K562 (cell line): ENCODE measurements around the gene SYMPK. TPM values are rescaled to one million over a fixed set of nuclear protein-coding genes. Genes with fewer than 3 reads are reported as not detected.

Source experiments
- CXXC5 ChIP-seq: fragments of 250-450 bp; sonication (Bioruptor Pico); IDR thresholded peaks from 2 replicates; pipeline ENCODE4 v1.8.0; 2022; ENCODE audit warnings: inconsistent platforms, mild to moderate bottlenecking, moderate library complexity
- GTF2A2 ChIP-seq: IDR thresholded peaks from 2 replicates; pipeline ENCODE4 v1.6.1; 2016; ENCODE audit warnings: mild to moderate bottlenecking, missing genetic modification characterization, missing compliant biosample characterization
- HBP1 ChIP-seq: fragments of 450-650 bp; formaldehyde crosslinking; IDR thresholded peaks from 2 replicates; pipeline ENCODE4 v1.4.0; 2022; ENCODE audit warnings: missing genetic modification characterization
- HNRNPUL1 ChIP-seq: fragments of 200-400 bp; formaldehyde crosslinking; IDR thresholded peaks from 2 replicates; pipeline ENCODE4 v1.6.1; 2017; ENCODE audit warnings: low read length
- MAFK ChIP-seq: IDR thresholded peaks from 2 replicates; pipeline ENCODE4 v1.6.1; 2011; ENCODE audit warnings: low read length, improper control_type of control experiment
- MEIS2 ChIP-seq: fragments of 450-650 bp; IDR thresholded peaks from 2 replicates; pipeline ENCODE4 v1.6.1; 2014; ENCODE audit warnings: mild to moderate bottlenecking; ENCODE audit not compliant: partially characterized antibody
- PCBP1 ChIP-seq: fragments of 200-400 bp; formaldehyde crosslinking; IDR thresholded peaks from 2 replicates; pipeline ENCODE4 v1.6.1; 2018; ENCODE audit warnings: mild to moderate bottlenecking, low read depth, low read length; ENCODE audit not compliant: poor library complexity, severe bottlenecking
- PML ChIP-seq: IDR thresholded peaks from 2 replicates; pipeline ENCODE4 v1.6.1; 2012; ENCODE audit warnings: low read length, inconsistent platforms
- POLR2AphosphoS5 ChIP-seq: IDR thresholded peaks from 2 replicates; pipeline ENCODE4 v1.6.1; 2011; ENCODE audit warnings: mild to moderate bottlenecking, low read depth, low read length, moderate library complexity; ENCODE audit not compliant: control insufficient read depth, insufficient read depth
- SIN3B ChIP-seq: fragments of 450-650 bp; IDR thresholded peaks from 2 replicates; pipeline ENCODE4 v1.6.1; 2017; ENCODE audit warnings: low read depth, mild to moderate bottlenecking, moderate library complexity
- SP1 ChIP-seq: sonication (generic); formaldehyde crosslinking; IDR thresholded peaks from 2 replicates; pipeline ENCODE4 v1.8.1; 2022; ENCODE audit warnings: mild to moderate bottlenecking, missing genetic modification reagents
- TARDBP ChIP-seq: fragments of 450-650 bp; IDR thresholded peaks from 2 replicates; pipeline ENCODE4 v1.6.1; 2016
- ZBTB40 ChIP-seq, 2 experiments: fragments of 450-650 bp in 1 of 2; sonication (generic) in 1 of 2; formaldehyde crosslinking in 1 of 2; IDR thresholded peaks; 2 replicates each; pipeline versions ENCODE4 v1.7.1 to v1.9.0; 2016 to 2022; ENCODE audit warnings: inconsistent platforms in 1 of 2, mild to moderate bottlenecking in 1 of 2, missing genetic modification reagents in 1 of 2
- ZNF217 ChIP-seq: sonication (generic); formaldehyde crosslinking; IDR thresholded peaks from 2 replicates; pipeline ENCODE4 v1.8.0; 2022; ENCODE audit warnings: mild to moderate bottlenecking, missing genetic modification reagents
- ZNF583 ChIP-seq: fragments of 250-450 bp; sonication (Bioruptor Pico); IDR thresholded peaks from 2 replicates; pipeline ENCODE4 v1.4.0; 2020
- ZNF639 ChIP-seq, 2 experiments: fragments of 200-800 bp in 1 of 2; sonication (Bioruptor generic) in 1 of 2; sonication (generic) in 1 of 2; formaldehyde crosslinking in 1 of 2; IDR thresholded peaks in 1 of 2; conservative IDR thresholded peaks in 1 of 2; 2 replicates each; pipeline versions ENCODE4 v1.5.0 to v1.6.1; 2016 to 2020; ENCODE audit warnings: missing compliant biosample characterization in 1 of 2, missing genetic modification characterization in 1 of 2, missing genetic modification reagents in 1 of 2
- polyA plus RNA-seq, 8 experiments: library from polyadenylated mRNA; depleted of rRNA in 4 of 8; stranded (reverse) in 5 of 8; unstranded in 3 of 8; fragments of >200 nt; fragmentation: Nextera tagmentation in 2 of 8; fragmentation: Illumina TruSeq in 1 of 8; extraction: Ambion mirVana in 2 of 8; extraction: Trizol in 1 of 8; gene quantifications; 2 replicates each; pipeline versions ENCODE4 v1.2.1 to v1.2.3, GENCODE V29; 2011 to 2014; ENCODE audit warnings: inconsistent platforms in 1 of 8, missing spikeins in 1 of 8
- total RNA-seq, 7 experiments: library from RNA; depleted of rRNA in 6 of 7; stranded (reverse); fragments of >200 nt in 6 of 7; fragmentation: Illumina TruSeq in 2 of 7; extraction: Trizol in 2 of 7; gene quantifications; 2 replicates each; pipeline versions ENCODE4 v1.2.1 to v1.2.3, GENCODE V29; 2011 to 2021; ENCODE audit warnings: low replicate concordance in 1 of 7

The SYMPK gene
- total and polyA plus RNA-seq, 9 of the 15 experiments (the other 6 are each of a cell fraction or from before 2014, with no cell fraction given), result 0.73 to 95.5 (median 58.4) TPM

- TF ChIP-seq ZNF639 (CRISPR knock-in tag; conservative IDR thresholded peaks at IDR 0.05 in 1 of 2, IDR thresholded peaks at IDR 0.05 in 1 of 2) (no peak; a peak in 1 of 4 replicates), HBP1 (CRISPR knock-in tag) (no peak; the same call in 1 of the 2 replicates), PML (no peak; the same call in 1 of the 2 replicates), GTF2A2 (no peak), MAFK (no peak), TARDBP (no peak), PCBP1 (peak; percentile 65), HNRNPUL1 (no peak), SP1 (CRISPR knock-in tag) (peak; percentile 94), ZNF583 (CRISPR knock-in tag) (no peak), CXXC5 (CRISPR knock-in tag) (peak; percentile 96), ZNF217 (CRISPR knock-in tag) (no peak), ZBTB40 (IDR thresholded peaks at IDR 0.05) (peak; percentile 98), ZBTB40 (CRISPR knock-in tag; IDR thresholded peaks at IDR 0.05) (no peak), POLR2AphosphoS5 (peak; percentile 51; the same call in 1 of the 2 replicates), MEIS2 (peak; percentile 78), SIN3B (peak; percentile 66)
Observed at GRCh38 chr19:45862564-45863334, at the start of gene SYMPK (continued).
